Spinal cord (tissue), 10 donors: ENCODE results near the gene RBMX. TPM values are rescaled to one million over a fixed set of nuclear protein-coding genes. Genes with fewer than 3 reads are reported as not detected.
A peak's percentile ranks its signal among the peaks of the same experiment; 100 is the strongest.
"Not testable (repeated sequence)": the region's sequence is repeated elsewhere in the genome, so short reads cannot be mapped to it uniquely, and the experiment has no call there.

ENCODE experiments used
- DNase-seq, 6 donors: peaks; one replicate each; pipeline versions ENCODE4 v3.0.0 to v3.0.0-alpha.2; 2013 to 2015; ENCODE audit warnings: low spot score in 6 of 6, low read depth in 4 of 6
- H3K27ac ChIP-seq: one replicate; pipeline ENCODE4 v1.5.1; 2013; ENCODE audit warnings: low read depth, low read length, control low read depth
- H3K27me3 ChIP-seq: one replicate; pipeline ENCODE4 v1.6.1; 2013; ENCODE audit warnings: low read length; ENCODE audit not compliant: control insufficient read depth, insufficient read depth
- H3K36me3 ChIP-seq: one replicate; pipeline ENCODE4 v1.6.1; 2013; ENCODE audit warnings: low read length; ENCODE audit not compliant: control insufficient read depth, insufficient read depth
- H3K4me1 ChIP-seq: one replicate; pipeline ENCODE4 v1.6.1; 2013; ENCODE audit warnings: low read length; ENCODE audit not compliant: control insufficient read depth, insufficient read depth
- H3K4me3 ChIP-seq: one replicate; pipeline ENCODE4 v1.5.1; 2013; ENCODE audit warnings: low read depth, low read length, control low read depth
- H3K9me3 ChIP-seq: one replicate; pipeline ENCODE4 v1.6.1; 2013; ENCODE audit warnings: low read length; ENCODE audit not compliant: control insufficient read depth, insufficient read depth
- WGBS: methylation state at CpG from one replicate; pipeline ENCODE4 v1.1.5; 2013; ENCODE audit warnings: missing lambda C conversion rate; ENCODE audit not compliant: insufficient coverage; 5-methylcytosine and 5-hydroxymethylcytosine counted together
- polyA plus RNA-seq, 2 donors: library from polyadenylated mRNA; unstranded; fragments of 120-200 nt; gene quantifications; one replicate each; pipeline ENCODE4 v1.2.1, GENCODE V29; 2013; ENCODE audit not compliant: insufficient read length in 2 of 2
- total RNA-seq, 2 donors: library from RNA; depleted of rRNA in 1 of 2; stranded (reverse); fragments of 120-200 nt in 1 of 2; fragments of >200 nt in 1 of 2; gene quantifications; one replicate each; pipeline versions ENCODE4 v1.2.3 to v1.2.4, GENCODE V29; 2013 to 2014
- donor health status: healthy.

Gene RBMX
- total and polyA plus RNA-seq, 4 donors = 171 to 287 (median 237) TPM

GRCh38 chrX:136909119-136909705 is 28.7 kb upstream of the RBMX start:
- no peaks in the 10 kb centered on the region for H3K9me3 ChIP-seq
- H3K4me3 ChIP-seq = peak overlapping the region; percentile 78
- H3K4me1 ChIP-seq = peaks cover 17% of the 10 kb centered on the region
- no peaks in the 10 kb centered on the region for H3K36me3 ChIP-seq
- 21% methylated on average over 46 of the region's 47 CpGs for WGBS
- no peaks in the 10 kb centered on the region for H3K27me3 ChIP-seq
- DNase-seq = peak; percentile 50 to 92 (median 60)
- peak overlapping the region; percentile 84 for H3K27ac ChIP-seq

GRCh38 chrX:136907621-136908020 is 27.1 kb upstream of the RBMX start:
- no peaks in the 10 kb centered on the region for H3K9me3 ChIP-seq
- no peaks in the 10 kb centered on the region for H3K27me3 ChIP-seq
- no peaks in the 10 kb centered on the region for H3K36me3 ChIP-seq
- 45% methylated on average over 11 of the region's 11 CpGs for WGBS
- peak overlapping the region; percentile 42 for H3K27ac ChIP-seq
- no peak overlapping the region for H3K4me3 ChIP-seq
- peak in 2 of 6 donors; percentile 63 to 69 for DNase-seq
- peaks cover 17% of the 10 kb centered on the region for H3K4me1 ChIP-seq

- H3K4me3 ChIP-seq = no peak overlapping the region
- WGBS = 62% methylated on average over 14 of the region's 14 CpGs
- no peaks in the 10 kb centered on the region for H3K27me3 ChIP-seq
- no peak for DNase-seq
- H3K27ac ChIP-seq = peak overlapping the region; percentile 47
- H3K36me3 ChIP-seq = no peaks in the 10 kb centered on the region
- no peaks in the 10 kb centered on the region for H3K9me3 ChIP-seq
- H3K4me1 ChIP-seq = peaks cover 17% of the 10 kb centered on the region
Observed at GRCh38 chrX:136906921-136907510, 26.5 kb upstream of the RBMX start.

DNA sequence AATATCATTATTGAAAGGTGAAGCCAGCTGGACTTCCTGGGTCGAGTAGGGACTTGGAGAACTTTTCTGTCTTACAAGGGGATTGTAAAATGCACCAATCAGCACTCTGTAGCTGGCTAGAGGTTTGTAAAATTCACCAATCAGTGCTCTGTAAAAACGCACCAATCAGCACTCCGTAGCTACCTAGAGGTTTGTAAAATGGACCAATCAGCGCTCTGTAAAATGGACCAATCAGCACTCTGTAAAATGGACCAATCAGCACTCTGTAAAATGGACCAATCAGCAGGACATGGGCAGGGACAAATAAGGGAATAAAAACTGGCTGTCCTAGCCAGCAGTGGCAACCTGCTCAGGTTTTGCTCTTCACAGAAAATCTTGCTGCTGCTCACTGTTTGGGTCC is 23.5 kb upstream of the RBMX start:
- not testable (repeated sequence) for H3K27ac ChIP-seq, DNase-seq, H3K9me3 ChIP-seq, H3K36me3 ChIP-seq, H3K4me3 ChIP-seq, H3K27me3 ChIP-seq
- no CpG with 5 or more reads among the region's 4 CpGs for WGBS
- H3K4me1 ChIP-seq = peaks cover 17% of the 10 kb centered on the region

DNA sequence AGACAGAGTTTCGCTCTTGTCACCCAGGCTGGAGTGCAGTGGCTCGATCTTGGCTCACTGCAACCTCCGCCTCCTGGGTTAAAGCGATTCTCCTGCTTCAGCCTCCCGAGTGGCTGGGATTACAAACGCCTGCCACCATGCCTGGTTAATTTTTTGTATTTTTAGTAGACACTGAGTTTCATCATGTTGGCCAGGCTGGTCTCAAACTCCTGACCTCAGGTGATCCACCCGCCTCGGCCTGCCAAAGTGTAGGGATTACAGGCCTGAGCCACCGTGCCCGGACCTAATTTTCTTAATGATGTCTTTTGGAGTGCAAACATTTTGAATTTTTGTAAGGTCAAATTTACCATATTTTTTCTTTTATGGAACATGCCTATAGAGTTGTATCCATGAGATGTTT is 19.5 kb upstream of the RBMX start:
- H3K36me3 ChIP-seq, H3K27ac ChIP-seq, H3K4me3 ChIP-seq, DNase-seq, H3K27me3 ChIP-seq, H3K9me3 ChIP-seq, H3K4me1 ChIP-seq: not testable (repeated sequence)
- WGBS = 70% methylated on average over 4 of the region's 10 CpGs

GRCh38 chrX:136899221-136899620 is 18.7 kb upstream of the RBMX start:
- Histone ChIP-seq H3K9me3 (no peaks in the 10 kb centered on the region), H3K27ac (no peak overlapping the region), H3K36me3 (no peaks in the 10 kb centered on the region), H3K27me3 (no peaks in the 10 kb centered on the region), H3K4me3 (no peak overlapping the region), H3K4me1 (no peaks in the 10 kb centered on the region)
- no CpG with 5 or more reads among the region's 1 CpG for WGBS
- no peak for DNase-seq

DNA sequence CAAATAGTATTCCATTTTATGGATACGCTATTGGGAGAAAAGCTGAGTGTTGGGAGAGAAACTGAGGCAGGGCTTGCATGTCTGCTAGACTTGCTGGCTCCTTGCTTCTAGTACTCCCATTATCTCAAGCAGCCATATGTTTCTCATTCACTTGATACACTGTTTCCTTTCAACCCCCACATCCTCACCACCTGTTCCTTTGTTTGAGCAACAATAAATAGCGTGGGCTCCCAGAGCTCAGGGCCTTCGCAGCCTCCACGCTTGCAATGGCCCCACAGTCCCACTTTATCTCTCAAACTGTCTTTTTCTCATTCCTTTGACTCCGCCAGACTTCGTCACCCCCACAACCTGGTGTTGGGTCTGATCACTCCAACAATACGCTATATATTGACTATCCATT is 18.2 kb upstream of the RBMX start:
- H3K27ac ChIP-seq, H3K4me3 ChIP-seq, H3K4me1 ChIP-seq, DNase-seq, H3K9me3 ChIP-seq, H3K36me3 ChIP-seq, H3K27me3 ChIP-seq: not testable (repeated sequence)
- WGBS = 42% methylated on average over 3 of the region's 7 CpGs

DNA sequence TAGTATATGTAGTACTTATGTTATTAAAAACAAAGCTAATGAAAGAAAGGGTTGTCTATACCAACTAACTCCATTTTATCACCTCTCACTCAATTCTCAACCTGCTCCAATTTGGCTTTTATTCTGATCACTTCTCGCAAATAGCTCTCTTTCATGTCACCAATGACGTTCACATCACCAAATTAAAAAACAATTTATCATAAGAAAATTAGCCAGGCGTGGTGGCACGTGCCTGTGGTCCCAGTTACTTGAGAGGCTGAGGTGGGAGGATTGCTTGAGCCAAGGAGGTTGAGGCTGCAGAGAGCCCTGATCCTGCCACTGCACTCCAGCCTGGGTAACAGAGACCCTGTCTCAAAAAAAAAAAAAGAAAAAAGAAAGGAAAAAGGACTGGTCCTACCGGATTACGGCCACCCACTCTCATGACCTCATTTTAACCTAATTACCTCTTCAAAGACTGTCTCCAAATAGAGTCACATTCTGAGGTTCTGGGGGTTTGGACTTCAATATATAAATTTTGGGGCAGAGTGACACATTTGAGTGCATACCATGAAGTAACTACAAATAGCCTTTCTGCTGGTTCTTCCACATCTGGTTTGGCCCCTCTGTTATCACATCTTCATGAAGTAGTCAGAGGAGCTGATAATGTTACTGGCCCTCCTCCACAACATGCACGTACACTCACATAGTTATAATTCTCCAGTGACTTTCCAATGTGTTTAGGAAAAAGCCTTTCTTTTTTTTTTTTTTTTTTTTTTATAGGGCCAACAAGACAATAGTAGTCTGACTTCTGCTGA is 15.8 kb upstream of the RBMX start:
- H3K27ac ChIP-seq = no peak overlapping the region
- no peaks in the 10 kb centered on the region for H3K36me3 ChIP-seq
- no peaks in the 10 kb centered on the region for H3K4me1 ChIP-seq
- no peak overlapping the region for H3K4me3 ChIP-seq
- no peaks in the 10 kb centered on the region for H3K9me3 ChIP-seq
- no peak for DNase-seq
- no peaks in the 10 kb centered on the region for H3K27me3 ChIP-seq
- WGBS = 40% methylated on average over 1 of the region's 7 CpGs

DNA sequence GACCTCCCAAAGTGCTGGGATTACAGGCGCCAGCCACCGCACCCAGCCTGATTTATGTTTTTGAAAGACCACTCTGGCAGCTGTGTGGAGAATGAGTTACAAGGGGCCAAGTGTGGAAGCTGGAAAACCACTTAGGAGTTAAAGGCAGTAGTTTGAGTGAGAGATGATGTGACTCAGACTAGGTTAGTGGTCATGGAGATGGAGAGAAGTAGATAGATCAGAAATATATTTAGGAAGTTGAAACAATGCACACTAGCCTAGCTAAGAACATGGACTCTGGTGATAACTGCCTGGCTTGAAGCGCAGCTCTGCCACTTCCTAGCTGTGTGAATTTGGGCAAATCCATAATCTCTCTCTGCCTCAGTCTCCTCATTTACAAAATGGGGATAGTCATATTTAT is 11.9 kb upstream of the RBMX start:
- Histone ChIP-seq H3K36me3 (no peaks in the 10 kb centered on the region), H3K27ac (no peak overlapping the region), H3K4me3 (no peak overlapping the region), H3K4me1 (no peaks in the 10 kb centered on the region), H3K9me3 (no peaks in the 10 kb centered on the region), H3K27me3 (no peaks in the 10 kb centered on the region)
- 72% methylated on average over 2 of the region's 3 CpGs for WGBS
- no peak for DNase-seq

DNA sequence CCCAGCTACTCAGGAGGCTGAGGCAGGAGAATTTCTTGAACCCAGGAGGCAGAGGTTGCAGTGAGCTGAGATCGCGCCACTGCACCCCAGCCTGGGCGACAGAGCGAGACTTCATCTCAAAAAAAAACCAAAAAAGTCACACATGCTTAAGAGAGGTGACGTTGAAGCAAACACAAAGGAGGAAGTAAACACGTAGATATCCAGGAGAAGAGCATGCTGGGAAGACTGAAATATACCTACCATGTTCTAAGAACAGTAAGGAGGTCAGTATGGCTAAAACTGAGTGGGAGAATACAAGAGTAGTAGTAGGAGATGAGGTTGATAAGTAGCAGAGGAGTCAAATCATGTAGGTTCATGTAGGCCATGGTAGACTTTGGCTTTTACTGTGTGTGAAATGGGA is 10.1 kb upstream of the RBMX start:
- not testable (repeated sequence) for H3K27ac ChIP-seq, H3K4me3 ChIP-seq, DNase-seq, H3K36me3 ChIP-seq, H3K9me3 ChIP-seq, H3K27me3 ChIP-seq, H3K4me1 ChIP-seq
- no CpG with 5 or more reads among the region's 6 CpGs for WGBS
